ENCODE data around the gene ATP9B.
"Not testable (repeated sequence)": the region's sequence is repeated elsewhere in the genome, so short reads cannot be mapped to it uniquely, and the experiment has no call there.

ATP9B gene

DNA sequence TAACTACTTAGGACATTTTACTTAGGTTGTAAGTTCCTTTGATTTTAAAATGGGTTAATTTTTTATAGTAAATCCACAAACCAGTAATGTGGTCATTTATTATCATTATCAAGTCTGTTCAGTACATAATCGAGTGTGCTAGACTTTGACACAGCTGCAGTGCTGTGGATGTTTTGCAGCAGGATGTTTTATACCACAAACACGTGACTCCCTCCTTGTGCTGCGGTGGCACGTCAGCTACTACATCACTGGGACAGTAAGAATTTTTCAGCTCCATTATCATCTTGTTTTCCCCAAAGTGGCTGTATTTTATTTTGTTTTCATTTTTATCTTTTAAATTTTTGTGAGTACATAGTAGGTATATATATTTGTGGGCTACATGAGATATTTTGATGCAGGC, 70.0 kb downstream of the ATP9B start:
- DNase-seq: no peak

DNA sequence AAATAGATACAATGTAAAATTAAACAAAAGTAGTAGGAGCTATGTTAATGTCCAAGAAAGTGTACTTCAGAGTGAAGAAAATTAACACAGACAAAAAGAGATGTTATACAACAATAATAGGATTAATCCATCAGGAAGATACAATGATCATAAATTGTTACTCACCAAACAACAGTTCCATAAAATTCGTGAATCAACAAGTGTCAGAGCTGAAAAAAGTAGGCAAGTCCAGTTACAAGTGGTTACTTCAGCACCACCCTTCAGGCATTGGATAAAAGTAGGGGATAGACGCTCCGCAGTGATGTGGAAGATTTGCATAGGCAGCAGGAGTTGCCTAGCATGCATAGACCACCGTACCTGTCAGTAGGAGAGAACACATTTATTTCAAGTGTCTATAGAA, 77.8 kb downstream of the ATP9B start:
- no peak for DNase-seq

GRCh38 chr18:79151191-79151590, 82.0 kb downstream of the ATP9B start:
- DNase-seq: no peak

DNA sequence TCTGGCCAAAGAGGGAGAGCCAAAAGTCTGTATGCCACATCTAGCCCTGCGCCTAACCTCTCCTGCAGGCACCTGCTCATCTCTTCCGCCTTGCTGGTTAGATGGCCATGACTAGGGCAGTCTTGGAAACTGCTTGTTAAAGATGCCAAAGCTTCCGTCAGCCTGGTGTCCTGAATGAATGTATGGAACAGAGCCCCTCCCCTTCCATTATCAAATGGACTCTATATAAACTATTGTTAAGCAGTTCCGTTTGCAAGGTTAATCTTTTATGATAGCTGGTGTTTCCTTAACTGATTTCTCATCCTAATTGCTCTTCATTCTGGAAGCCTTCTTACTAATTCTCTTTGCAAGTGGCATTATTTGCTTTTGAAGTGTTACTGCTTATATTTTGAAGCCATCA, 87.1 kb downstream of the ATP9B start:
- no peak for DNase-seq

- no peak for DNase-seq
Observed at GRCh38 chr18:79164706-79165105, 95.5 kb downstream of the ATP9B start.

GRCh38 chr18:79166702-79167101, 97.5 kb downstream of the ATP9B start:
- DNase-seq: no peak

DNA sequence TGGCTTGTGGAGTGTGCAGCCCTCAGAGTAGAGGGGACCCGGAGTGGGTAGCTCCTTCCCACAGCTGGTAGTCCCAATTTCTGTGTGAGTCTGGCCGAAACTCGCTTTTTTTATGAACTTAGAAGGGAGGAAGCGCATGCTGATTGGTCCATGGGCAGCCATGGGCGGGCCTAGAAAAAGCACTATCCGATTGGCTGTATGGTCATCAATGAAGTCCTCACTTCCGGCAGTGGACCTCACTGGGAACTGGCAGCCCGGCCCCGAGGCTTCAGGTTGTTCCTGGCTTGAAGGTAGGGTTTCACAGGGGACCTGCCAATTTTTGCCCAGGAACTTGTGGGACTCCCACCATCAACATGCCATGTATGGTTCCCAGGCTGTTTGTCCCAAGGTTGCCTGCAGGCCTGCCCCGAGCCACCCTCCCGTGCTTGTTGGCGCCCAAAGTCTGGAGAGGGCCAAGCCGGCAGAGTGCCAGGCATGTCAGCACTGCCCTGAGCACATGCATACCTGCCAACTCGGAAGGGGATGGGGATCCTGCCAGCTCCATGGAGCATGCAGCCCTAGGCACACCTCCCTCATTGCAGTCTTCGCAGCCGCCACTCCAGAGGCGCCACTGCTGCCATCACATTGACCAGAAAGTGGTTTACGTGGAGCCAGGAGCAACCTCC, 98.5 kb downstream of the ATP9B start:
- DNase-seq: no peak

DNA sequence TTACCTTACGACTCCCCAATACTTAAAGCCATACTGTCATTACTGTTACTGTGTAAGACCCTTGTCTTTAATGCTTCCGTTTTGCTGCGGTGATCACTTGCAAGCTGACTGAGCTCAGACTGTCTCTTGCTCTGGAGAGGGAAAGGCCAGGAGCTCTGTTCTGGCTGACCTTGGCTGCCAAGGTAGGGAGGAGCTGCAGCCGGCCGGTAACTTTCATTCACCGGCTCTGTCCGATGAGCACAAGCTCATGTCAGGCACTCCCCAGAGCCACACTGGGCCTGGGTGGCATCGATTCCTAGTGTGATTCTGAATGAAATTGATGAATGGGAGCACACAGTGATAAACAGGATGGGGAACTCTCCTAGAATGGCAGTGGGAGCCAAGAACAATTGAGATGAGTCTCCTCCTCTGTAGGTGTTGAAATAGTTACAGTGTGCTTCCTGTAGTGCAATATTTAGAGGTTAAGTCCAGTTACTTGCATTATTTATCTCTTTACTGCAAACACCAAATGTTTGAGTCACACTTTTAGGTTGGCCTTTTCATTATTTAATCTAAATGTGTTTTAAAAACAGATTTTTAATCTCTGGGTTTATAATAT, 100.9 kb downstream of the ATP9B start:
- no peak for DNase-seq

DNA sequence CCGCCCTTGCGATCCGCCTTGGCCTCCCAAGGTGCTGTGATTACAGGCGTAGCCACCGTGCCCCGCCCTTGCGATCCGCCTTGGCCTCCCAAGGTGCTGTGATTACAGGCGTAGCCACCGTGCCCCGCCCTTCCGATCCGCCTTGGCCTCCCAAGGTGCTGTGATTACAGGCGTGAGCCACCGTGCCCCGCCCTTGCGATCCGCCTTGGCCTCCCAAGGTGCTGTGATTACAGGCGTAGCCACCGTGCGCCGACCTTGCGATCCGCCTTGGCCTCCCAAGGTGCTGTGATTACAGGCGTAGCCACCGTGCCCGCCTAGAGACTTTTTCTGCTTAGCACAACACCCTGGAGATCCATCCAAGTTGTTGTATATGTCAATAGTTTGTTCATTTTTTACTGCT, 103.1 kb downstream of the ATP9B start:
- DNase-seq: not testable (repeated sequence)

GRCh38 chr18:79173742-79174141, 104.5 kb downstream of the ATP9B start:
- DNase-seq: no peak

- no peak for DNase-seq
Observed at GRCh38 chr18:79178113-79178531, 108.9 kb downstream of the ATP9B start.

- DNase-seq: no peak
Observed at GRCh38 chr18:79182047-79182713, 113.0 kb downstream of the ATP9B start.

- no peak for DNase-seq
Observed at GRCh38 chr18:79185648-79186047, 116.5 kb downstream of the ATP9B start.

DNA sequence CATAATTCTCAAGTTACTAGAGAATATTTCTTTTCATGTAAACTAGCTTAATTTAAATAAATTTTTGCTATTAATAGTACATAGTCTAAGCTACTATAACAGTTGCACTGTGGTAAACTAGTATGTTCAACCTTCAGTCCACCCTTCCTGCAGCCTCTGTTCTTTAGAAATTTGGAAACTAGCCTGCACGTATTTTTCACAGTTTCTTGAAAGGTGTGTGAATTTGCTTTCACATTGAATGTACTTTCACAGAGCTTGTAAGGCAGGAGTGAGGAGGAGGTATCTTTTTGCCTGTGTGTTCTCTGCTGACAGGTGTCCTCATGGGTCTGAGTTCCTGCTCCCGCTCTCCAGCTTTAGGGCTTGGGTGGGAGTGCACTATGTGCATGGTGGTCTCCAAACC, 117.5 kb downstream of the ATP9B start:
- no peak for DNase-seq

DNA sequence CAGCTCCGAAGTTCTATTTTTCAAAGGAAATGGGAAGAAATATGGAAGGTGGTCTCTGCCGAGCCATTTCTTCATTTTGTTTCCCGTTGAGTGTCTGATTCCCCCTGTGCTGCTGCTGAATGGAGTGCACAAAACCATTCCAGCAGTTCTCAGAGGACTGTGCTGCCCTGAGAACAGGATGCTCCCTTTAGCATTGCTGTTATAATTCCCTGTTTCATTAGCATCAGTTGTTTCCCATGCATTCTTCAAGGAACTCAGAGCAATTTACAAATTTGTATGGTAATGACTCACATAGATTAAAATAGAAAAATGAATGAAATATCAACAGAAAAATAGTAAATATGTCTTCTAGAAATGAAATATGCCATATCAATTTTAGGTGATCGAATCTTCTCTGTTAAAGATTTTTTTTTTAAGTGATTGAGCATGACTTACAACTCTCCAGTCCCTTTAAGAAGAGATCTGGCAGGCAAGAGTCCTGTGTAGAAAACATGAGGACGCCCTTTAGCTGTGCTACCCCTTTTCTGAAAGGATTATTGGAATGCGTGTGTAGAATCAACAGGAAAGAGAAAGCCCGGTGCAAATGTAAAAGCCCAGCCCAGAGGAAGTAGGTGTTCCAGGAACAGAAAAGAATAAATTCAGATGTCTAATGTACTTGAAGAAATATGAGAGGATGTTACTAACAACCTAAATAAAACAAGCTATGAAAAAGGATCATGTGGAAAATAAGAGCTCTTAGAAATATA, 118.5 kb downstream of the ATP9B start:
- no peak for DNase-seq

DNA sequence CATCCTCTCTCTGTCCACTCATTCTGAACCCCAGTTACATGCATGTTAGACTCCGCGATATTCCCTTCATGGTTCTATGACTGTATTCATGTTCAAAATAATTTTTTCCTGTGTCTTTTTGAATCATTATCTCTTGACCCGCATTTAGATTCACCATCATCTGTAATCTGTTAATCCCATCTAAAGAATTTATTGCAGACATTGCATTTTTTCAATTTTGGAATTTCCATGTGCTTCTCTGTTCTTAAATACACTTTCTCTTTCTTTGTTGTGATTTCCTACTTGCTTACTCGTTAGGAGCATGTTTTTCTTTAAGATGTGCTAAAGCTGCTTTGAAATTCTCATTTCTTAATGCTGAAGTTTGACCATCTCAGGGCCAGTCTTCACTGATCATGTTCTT, 122.2 kb downstream of the ATP9B start:
- no peak for DNase-seq

- no peak for DNase-seq
Observed at GRCh38 chr18:79191956-79192355, 122.8 kb downstream of the ATP9B start.

GRCh38 chr18:79193826-79194225, 124.6 kb downstream of the ATP9B start:
- no peak for DNase-seq

DNA sequence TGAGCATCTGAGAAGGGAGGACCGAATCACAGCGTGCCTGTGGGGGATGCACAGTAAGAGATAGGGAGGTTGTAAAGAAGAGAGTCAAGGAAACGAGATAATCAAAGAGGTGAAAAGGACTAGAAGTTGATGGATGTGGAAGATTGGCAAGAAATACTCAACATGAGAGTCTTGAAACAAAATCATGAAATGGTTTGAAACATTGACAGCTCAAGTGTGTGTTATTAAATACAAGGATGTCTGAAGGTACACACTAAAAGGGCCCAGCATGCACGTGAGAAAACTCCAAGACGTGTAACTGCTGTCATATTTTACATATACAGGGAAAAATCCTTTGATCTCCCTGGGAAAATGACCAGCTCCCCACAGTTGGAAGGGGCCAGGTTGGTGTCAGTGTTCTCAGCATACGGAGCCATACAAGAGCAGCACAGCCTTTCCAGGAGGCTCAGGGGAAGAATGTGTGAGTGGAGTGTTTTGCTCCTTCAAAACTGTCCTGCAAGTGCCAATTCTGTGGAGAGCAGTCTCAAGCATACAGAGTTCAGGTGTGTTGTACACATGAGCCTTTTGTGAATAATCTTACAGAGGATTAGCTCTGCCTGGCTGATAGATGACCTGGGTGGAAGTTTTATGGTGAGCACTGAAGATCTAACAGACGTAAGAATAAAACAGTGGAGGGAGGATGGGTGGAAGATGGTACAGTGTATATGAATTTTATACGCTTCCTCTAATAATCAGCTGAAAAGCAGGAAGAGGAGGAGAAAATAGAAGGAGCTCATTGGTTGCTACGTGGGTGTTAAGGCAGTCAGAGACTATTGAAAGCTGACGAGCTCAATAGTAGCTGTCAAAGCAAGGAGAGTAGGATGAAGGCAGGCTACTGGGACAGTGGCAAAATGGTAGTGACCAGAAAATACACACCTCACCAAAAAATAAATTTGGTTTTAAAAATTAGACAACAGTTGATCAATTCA, 126.8 kb downstream of the ATP9B start:
- no peak for DNase-seq

- no peak for DNase-seq
Observed at GRCh38 chr18:79197531-79197930, 128.3 kb downstream of the ATP9B start.

- no peak for DNase-seq
Observed at GRCh38 chr18:79199691-79200374, 130.6 kb downstream of the ATP9B start.

Measured in GDM1 (cell line).